AG20443 (cell line): ENCODE results near the gene GADD45G.

Source experiments
- DNase-seq: peaks from one replicate; pipeline ENCODE4 v3.0.0; 2012; ENCODE audit warnings: low spot score, mixed read lengths

Gene GADD45G

DNA sequence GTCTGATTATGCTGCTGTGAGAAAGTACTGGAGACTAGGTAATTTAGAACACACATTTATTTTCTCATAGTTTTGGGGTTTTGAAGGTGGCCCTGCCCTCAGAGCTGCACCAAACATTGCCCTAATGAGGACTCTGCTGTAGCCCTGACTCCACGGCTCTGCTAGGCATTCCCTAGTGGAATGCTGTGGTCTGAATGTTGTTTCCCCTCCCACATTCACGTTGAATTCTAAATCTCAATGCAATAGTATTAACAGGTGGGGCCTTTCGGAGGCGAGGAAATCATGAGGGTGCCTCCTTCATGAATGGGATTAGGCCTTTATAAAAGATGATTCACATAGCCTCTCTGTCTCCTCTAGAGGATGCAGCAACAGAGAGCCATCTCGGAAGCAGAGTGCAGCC lies 25.7 kb downstream of the GADD45G start:
- no peak for DNase-seq

DNA sequence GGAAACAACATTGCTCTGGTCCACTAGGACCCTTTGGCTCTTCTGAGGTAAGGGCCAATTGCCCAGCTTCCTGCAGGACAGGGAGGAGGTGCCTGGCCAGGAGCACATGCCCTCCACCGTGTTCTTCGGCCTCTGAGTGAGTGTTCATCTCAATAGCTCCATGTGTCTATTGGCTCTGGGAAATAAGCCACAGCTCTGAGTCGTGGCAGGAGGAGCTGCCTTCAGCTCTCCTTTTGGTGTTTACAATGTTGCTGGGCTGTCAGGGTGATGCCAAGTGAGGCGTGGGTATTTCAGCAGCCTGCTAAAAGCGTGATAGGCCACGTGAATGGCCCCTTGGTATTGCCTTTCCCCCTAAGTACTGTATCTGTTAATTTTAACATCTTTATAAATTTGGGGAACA lies 26.6 kb downstream of the GADD45G start:
- no peak for DNase-seq

DNA sequence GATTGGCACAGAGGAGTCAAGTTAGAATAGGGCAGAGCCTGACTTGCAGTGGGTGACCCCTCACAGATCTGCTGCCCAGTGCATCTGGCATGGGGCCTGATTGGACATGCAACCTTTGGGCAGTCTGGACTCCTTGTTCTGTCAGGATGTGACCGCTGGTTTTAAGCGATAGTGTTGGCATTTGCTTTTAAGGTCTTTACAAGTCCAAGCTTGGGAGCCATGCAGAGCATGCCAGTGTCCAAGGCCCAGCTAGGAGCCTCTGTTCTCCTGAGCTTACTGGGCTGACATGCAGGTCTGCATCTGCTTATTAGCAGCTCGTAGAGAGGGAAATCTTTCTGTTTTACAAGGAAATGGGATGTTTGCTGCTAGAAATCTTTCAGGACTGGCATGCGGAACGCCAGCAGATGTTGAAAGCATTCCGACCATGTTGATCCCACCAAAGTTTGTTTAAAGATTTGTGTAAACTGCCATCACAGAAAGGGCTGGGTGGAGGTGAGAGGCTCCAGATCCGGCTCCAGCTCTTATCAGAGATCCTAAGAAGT lies 27.5 kb downstream of the GADD45G start:
- no peak for DNase-seq

DNA sequence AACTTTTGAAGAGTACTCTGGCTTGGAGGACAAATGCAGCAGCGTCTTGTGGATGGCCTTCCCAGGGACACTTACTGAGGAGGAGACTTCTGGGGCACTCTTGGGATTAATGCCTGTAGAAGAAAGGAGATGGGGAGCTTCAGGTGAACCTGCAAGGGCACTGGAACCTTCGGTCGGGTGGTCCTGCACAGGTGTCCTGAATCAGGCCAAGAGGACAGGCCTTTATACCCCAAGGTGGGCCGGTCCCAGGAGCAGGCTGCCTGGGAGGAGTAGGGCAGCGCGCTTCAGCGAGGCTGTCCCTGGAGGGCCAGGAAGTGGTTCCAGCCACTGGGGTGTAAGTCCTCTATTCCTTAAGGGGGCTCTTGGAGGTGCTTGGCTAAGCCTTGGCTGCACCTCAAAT lies 27.9 kb downstream of the GADD45G start:
- DNase-seq: no peak

DNA sequence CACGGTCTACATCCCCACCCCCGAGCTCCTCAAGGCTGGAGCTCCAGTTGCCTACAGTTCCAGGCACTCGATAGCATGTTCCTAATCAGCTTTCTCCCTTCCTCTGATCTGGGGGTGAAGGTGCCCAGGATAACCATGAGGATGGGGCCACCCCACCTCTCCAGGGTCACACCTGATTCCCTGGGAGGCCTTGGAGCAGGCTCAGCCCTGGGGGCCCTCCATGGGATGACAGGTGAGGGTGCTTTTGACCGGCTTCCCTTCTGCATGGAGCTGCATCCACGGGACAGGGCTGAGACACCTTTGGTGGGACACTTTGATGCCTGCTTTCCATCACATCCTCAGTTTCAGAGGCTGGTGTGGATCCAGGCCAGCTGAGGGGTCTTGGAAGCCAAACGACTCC lies 28.6 kb downstream of the GADD45G start:
- no peak for DNase-seq

DNA sequence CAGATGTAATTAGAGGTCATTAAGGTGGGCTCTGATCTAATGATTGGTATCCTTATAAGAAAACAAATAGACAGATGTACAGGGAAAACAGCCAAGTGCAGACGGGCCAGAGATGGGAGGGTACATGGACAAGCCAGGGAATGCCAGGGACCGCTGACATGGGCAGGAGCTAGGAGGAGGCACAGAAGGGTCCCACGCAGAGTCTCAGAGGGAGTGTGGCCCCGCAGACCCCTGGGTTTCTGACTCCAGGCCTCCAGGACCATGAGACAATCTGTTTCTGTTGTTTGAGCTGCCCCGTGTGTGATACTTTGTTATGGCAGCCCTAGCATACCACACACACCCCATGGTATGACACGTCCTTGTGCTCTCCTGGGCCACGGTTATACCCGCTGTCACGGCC lies 29.1 kb downstream of the GADD45G start:
- DNase-seq: no peak

DNA sequence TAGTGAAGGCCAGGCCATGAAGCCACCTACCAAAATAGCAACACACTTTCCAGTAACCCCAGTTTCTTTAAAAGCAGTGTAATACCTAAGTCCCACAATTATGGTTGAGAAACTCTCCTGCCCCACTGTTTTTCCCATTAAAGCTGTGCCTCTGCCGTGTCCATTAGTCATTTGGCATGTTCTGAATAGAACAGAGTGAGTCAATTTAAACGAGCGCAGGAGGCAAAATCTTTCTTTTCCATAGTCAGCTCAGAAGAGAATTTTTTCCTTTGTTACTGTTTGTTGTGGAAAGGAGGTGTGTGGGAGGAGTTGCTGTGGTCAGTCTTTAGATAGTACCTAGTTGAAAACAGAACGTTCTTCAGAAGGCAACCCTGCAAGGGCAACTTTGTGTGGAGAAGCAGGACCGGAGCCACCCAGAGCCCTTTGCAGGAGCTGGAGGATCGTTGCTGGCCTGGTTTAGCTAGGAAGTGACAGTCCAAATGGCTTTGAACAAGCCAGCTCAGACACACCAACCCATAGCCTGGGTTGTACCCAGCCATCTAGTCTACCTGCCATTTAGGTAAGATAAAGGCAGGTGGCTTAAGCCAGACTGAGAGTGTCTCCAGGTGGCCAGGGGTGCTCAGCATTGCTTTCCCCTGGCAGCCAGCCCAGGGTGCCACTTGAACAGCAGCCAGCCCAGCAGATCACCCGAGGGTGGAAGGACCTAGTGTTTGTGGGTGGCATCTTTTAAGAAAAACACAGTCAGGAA lies 30.4 kb downstream of the GADD45G start:
- peak; percentile 72 for DNase-seq

DNA sequence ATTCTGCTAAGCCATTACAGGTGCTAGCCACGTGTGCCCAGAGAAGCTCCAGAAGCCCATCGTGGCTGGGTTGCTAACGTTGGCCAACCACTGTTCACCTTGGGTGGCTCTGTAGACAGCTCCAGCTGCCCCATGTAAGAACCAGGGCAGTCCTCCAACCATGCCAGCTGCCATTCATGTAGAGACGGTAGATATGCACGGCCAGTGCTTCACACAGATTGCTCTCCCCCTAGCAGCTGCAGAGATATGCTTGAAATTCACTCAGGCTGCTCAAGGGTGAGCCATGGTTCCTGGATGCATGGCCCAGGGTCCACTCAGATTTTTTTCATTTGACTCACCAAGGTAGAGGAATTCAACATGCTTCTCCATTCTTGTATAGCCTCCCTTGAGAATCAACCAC lies 31.0 kb downstream of the GADD45G start:
- DNase-seq: no peak

DNA sequence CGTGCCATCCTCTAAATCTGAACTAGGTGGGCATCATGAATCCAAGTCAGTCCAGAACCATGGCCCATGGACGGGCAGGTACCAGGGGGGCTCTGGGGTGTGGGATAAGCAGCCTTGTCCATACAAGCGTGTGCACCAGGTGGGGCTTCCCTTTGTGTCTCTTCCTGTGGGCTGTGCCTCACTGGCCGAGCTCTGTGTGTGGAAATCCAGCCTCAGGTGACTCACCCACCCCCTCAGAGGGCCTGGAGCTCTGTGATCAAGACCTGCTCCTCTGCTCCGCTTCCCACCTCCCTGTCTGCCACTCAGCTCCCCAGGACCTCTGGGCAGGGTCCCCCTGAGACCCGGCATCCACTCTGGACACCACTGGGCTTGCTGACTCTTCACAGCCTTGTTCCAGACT lies 33.0 kb downstream of the GADD45G start:
- DNase-seq: no peak

DNA sequence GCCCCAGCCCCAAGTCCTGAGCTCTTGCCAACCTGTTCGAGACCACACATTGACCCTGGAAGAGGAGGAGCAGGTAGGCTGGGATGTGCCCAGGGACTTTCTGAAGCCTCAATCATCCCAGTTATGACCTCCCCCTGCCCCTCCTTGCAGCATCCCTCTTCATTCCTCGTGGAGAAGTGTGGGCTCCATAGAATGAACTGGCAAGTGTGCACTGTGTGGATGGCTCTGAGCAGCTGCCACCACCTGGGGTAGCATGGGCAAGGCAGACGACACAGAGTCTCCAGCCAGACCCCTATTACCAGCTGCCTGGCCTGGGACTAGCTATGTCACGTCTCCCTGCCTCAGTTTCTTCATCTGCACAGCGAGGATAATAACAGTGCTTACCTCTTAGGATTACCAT lies 33.5 kb downstream of the GADD45G start:
- no peak for DNase-seq

DNA sequence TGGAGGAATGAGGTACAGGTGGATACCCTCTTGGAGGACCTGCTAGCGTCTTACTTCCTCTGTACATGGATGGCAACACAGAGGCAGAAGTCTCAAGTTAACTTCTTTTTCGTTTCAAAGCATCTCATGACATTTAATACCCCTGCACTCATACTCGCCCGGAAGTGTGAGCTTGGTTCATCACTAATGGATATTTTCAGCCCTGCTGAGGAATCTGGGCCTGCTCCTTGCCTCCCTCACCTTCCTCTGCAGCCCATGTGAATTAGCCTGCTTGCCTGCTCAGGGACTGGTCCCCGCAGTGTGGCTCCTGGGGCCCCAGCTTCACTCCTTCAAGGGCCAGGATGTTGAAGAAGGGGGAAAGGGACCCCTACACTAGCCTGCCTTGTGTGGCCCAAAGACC lies 34.1 kb downstream of the GADD45G start:
- no peak for DNase-seq

DNA sequence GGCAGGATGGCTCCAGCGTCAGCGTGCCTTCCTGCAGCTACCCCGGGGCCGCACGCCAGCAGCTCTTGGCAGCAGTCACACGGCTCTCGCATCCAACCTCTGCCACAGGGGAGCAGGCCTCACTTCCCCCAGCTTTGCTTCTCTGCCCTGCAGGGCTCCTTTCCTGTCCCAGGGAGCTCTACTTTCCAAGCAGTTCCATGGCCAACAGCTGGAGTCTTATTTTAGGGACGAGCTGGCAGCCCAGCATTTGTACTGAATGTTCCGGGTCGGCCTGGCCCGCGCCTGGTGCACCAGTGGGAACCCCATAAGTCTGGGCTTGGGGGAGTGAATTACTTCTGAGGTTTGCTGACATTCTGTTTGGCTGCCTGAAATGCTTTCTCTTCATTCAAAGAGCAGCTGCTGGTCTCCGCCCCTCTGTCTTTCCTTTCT lies 34.6 kb downstream of the GADD45G start:
- DNase-seq: no peak

DNA sequence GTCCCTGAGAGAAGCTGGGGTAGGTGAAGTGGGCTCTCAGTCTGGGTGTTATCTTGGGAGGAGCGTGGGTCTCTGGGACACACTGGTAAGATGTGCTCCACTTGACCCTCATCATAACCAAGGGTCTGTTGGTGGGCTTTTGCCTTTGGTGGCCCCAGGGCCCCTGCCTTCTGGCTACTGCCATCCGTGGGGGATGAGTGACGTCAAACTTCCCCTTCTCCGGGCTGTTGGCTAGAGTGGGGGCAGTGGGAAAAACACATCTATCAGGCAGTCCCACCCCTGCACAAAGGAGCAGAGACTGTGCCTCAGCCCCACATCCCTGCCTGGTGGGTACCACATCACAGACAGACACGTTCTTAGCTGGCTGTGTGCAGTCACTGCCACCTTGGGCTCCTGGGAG lies 35.1 kb downstream of the GADD45G start:
- no peak for DNase-seq

DNA sequence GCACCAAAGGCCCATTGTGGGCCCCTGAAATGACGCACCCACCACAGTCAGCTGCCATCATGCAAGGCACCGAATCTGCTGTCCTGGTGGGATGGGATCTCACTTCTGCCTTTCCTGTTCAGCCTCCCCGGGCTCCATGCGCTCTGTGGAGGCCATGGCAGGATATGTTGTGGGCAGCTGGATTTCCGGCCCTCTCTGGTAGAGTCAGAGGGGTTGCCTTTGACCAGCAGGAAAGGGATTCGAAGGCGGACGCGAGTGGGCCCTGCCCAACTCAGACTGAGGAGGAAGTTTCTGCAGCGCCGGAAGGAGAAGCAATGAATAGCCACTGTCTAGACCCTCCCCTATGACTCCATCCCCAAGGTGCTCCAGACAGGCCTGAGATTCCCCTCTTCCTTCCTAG lies 35.5 kb downstream of the GADD45G start:
- no peak for DNase-seq

DNA sequence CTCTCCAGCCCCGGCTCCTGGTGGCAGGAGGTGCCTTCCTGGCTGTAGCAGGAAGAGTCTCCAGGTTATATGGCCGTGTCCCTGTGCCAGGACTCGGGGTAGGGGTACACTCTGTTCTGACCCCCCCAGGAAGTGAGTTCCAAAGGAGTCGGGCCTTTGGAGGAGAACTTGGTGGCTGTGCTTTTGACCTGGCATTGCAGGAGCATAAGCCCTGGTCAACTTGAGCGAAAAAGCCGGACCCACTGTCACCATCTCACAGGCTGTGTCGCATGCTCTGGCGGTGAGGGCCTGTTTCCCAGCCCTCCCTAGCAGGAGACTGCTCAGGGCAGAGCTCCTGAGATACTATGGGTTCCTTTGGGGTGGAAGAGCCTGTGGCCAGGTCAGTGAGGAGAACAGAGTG lies 36.0 kb downstream of the GADD45G start:
- DNase-seq: no peak

DNA sequence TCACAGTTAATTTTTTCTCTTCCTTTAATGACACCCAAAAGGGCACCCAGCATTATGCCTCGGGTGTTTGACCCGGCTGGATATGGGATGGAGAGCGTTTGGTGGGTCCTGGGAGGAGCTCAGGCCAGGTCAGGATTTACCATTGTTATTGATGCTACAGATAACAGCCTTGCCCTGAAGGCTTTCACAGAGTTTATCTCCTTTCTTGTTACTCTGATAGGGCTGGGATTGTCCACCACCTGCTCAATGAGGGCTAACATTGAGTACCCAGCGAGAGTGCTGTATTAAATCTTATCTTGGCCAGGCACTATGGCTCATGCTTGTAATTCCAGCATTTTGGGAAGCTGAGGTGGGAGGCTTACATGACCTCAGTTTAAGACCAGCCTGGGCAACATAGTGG lies 37.2 kb downstream of the GADD45G start:
- no peak for DNase-seq

DNA sequence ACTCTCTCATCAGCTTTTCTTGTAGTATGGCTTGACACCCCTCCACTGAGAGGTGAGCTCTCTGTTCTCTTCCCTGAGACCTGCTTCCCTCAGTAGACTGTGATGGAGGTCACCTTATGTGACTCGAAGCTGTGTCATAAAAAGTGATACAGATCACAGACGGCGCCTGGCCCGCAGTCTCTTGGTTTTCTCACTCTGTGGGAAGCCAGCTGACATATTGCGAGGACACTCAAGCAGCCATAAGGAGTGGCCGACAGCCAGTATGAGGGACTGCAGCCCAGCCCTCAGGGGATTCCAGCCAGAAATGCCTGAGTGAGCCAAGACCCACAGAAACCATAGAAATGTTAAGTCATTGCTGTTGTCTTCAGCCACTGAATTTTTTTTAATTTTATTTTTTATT lies 38.0 kb downstream of the GADD45G start:
- DNase-seq: no peak

DNA sequence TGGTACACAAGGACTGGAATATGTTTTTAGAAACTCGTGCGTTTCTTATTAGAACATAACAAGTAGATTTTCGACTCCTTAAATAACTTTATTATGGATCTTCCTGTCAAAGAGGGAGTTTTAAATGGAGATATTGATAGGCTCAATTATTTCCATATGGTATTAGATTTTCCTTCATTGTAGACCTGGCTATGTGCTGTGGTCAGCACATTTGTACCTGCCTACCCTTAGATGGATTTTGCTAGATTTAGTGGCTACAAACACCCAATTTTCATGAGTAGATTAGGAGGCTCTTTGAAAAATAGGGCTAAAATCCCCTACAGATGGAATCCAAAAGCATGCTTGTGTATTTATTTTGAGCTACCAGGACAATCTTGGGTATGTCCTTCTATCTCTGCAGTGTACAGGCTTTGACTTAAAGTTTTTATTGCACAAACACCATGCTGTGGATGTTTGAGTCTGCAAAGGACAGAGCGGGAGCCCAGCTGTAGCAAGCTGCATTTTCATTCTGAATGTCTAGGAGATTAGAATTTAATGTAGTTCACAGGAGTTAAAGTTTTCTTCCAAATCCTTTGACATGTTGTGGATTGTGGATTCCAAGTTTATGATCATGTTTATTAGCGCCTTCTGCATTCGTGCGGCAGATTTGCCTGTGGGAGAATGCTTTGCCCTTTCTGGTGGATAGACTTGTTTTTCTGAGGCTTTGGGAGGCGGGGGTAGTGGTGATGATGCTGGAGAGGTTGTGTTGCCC lies 41.6 kb downstream of the GADD45G start:
- DNase-seq: no peak

DNA sequence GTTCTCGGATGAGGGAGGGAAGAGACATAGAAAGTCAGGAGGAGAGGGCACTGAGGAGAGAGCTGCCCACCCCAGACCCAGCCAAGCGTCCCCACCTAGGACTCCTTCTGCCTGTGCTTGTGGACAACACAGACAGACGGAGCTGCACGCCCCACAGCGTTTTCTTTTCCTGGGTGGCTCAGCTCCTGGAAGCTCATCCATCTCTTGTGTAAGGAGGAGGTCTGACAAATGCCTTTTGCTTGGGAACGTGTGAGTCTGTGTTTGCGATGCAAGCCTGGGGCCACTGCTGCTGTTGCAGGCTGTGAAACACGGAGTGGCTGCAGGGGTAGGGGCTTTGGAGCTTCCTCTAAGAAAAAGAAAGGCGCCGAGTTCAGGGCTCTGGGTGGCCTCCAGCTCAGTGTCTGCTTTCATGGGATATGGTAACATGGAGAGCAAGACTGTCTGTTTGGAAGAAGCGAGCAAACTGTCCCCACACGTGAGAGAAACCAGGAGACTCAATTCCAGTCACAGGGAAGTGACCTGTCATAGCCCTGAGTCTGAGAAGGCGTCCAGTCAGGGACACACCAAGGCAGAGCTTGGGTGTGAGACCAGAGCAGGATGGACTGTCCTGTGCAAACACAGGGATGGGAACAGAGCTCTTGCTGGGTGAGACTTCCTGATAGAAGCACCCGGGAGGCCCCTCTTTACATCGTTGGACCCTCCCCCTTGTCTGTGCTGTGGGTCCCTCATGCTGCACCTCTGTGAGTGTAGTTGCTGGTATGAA lies 42.7 kb downstream of the GADD45G start:
- DNase-seq: no peak

DNA sequence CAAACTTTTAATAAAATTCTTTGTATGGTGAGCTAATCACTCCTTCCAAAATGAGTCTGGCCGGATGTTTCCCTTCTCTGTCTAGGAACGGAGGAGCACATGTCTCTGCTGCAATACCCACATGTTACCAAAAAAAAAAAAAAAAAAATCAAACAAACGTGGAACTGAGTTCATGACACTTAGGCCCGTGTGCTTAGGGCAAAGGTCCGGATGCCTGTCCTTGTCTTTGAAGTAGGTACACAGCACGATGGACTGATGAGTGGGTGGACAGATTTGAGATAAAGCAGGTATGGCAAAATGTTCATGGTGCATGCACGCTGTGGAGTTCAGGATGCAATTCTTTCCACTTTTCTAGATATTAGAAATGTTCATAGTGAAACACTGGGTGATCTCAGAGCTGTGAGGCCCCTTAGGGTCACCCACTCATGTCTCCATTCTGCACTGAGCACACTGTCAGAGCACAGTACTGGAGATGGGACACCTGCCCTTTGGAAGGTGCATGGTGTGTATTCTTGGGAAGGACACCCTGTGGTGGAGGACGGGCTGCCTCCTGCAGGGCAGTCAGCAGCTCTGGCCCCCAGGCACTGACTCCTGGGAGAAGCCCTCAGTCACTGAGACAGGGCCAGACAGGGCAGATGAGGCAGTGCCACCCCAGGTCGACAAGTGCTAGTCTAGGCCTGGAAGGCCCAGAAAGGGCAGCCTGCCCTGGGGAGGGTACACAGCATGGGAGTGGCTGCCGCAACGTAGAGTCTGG lies 43.6 kb downstream of the GADD45G start:
- no peak for DNase-seq

DNA sequence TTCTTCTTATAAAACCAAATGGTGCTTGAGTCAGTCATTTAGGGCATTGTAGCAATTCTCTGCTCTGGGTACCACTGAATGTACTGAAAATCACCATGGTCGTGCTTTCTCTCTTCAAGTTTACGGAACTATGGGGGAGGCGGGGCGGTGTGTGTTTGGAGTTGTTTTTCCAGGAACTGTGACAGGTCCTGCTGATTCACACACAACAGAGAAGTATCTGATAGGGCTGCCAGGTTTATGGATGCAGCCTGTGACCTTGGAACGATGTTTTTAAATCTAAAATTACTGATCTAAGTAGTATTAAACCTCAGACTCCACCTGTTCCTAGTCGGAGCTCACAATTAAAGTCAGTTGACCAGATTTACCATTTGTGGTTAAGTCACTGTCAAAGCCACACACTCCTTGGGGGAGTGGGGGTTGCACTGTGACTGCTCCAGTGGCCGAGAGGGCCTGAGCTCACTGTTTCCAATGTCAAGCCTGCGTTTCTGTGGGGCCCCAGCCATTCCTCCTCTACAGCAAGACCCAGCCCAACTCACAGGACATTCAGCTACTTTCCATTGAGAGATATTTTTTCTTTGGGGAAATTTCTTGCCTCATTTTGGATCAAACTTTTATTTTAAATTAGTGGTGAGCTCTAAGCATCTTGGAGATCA lies 44.4 kb downstream of the GADD45G start:
- DNase-seq: no peak
